Spleen (tissue), 7 donors: ENCODE data around the gene KLF16.

ENCODE experiments used
- POLR2A ChIP-seq, 3 donors: fragments of 450-650 bp; IDR thresholded peaks; one replicate each; pipeline ENCODE4 v1.5.1; 2017; ENCODE audit warnings: antibody characterized with exemption in 3 of 3, mild to moderate bottlenecking in 1 of 3
- POLR2AphosphoS5 ChIP-seq, 3 donors: sonication (generic); formaldehyde crosslinking; IDR thresholded peaks; one replicate each; pipeline ENCODE4 v1.5.1; 2017; ENCODE audit warnings: antibody characterized with exemption in 3 of 3
- TF ChIP-seq, protein P1 (sequence below), 11 experiments: fragments of 200-600 bp in 7 of 11; fragments of 450-650 bp in 4 of 11; sonication (generic) in 4 of 11; IDR thresholded peaks in 8 of 11; conservative IDR thresholded peaks in 3 of 11; 1 replicate in 7 of 11; 2 replicates in 4 of 11; pipeline versions ENCODE4 v1.4.0 to v1.8.0; 2016 to 2021; ENCODE audit warnings: antibody characterized with exemption in 11 of 11, inconsistent platforms in 4 of 11, mild to moderate bottlenecking in 1 of 11
- donor health status: DM: no; HTN: no; CAD: no; lungs with moderate emphysema.
- donor health status: DM: no; HTN: no; CAD: no.
- donor health status: DM: no; HTN: no; CAD: no.

DNA sequence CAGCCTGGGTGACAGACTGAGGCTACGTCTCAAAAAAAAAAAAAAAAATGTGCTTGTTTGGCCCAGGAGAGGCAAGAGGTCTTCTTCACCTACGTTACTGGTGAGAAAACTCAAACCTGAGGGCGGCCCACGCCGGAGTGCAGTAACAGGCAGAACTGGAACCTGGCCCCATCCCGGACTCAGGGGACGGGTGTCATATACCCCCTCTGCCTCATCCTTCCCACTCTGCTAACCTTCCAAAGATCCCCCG, 41.4 kb upstream of the KLF16 start:
- TF ChIP-seq, protein P1, sequence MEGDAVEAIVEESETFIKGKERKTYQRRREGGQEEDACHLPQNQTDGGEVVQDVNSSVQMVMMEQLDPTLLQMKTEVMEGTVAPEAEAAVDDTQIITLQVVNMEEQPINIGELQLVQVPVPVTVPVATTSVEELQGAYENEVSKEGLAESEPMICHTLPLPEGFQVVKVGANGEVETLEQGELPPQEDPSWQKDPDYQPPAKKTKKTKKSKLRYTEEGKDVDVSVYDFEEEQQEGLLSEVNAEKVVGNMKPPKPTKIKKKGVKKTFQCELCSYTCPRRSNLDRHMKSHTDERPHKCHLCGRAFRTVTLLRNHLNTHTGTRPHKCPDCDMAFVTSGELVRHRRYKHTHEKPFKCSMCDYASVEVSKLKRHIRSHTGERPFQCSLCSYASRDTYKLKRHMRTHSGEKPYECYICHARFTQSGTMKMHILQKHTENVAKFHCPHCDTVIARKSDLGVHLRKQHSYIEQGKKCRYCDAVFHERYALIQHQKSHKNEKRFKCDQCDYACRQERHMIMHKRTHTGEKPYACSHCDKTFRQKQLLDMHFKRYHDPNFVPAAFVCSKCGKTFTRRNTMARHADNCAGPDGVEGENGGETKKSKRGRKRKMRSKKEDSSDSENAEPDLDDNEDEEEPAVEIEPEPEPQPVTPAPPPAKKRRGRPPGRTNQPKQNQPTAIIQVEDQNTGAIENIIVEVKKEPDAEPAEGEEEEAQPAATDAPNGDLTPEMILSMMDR (IDR thresholded peaks at IDR 0.05 in 8 of 11, conservative IDR thresholded peaks at IDR 0.05 in 3 of 11) = no peak
- TF ChIP-seq POLR2AphosphoS5 (IDR thresholded peaks at IDR 0.05) = no peak
- TF ChIP-seq POLR2A (IDR thresholded peaks at IDR 0.05) = no peak
